GM19023 (cell line): ENCODE results near the gene RIF1.

Source experiments
- ATAC-seq: cut with Tn5 transposase; IDR thresholded peaks from one replicate; pipeline ENCODE4 v1.9.1; 2021; ENCODE audit warnings: mild to moderate bottlenecking, moderate library complexity; ENCODE audit not compliant: unreplicated experiment

RIF1 gene

DNA sequence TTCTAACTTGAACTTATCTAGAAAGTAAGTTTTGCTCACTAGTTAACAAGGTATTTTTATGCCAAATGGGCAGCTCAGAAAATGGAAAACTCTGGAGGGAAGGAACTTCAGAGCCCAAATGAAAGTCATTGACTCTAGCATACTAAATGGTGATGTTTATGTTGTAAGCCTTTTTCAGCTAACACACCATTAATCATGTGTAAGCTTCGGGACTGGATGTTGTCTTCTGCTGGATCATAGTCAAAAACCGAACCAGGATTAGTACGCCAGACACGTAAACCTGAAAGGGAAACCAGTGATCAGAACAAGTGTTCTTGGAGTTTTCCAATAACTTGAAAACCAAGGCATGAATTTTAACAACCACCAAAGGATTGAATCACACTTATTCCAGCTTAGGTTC is 81.8 kb downstream of the RIF1 start:
- ATAC-seq: no peak

DNA sequence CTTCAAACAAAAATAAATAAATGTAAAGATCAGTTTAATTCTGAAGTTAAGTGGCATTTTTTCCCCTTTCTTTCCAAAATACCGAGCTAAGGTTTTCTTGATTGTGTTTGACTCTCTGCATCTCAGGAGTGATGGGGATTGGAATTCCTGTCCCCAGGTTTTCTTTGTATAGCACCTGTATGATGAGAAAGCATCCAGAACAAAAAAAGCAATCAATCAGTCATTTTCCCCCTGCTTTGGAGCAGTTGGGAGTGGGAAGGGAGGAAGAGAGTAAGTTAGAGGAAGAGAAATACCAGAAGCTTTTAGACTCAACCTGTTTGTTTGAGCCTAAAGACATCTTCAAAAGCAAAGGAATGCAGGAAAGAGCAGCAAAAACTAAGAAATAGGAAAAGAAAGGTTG is 88.5 kb downstream of the RIF1 start:
- no peak for ATAC-seq

DNA sequence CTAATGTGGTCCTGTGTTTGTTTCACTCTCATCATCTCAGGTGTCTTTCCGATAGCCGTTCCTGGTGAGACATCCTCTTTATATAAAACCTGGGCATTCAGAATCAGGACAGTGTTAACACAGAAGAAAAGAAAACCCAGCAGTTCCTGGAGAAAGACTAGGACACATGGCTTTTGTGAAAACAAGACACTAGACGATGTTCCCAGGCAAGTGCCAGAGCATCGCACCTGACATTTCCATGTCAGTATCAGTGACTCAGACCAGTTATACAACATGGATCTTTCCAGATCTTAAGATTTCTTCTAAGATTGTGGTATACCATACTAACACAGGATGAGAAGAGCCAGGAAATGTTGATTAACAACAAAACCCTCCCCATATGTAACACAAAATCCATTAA is 96.5 kb downstream of the RIF1 start:
- no peak for ATAC-seq

- no peak for ATAC-seq
These were observed 98.8 kb downstream of the RIF1 start for GRCh38 chr2:151508519-151508918.

- no peak for ATAC-seq
These were observed 109.1 kb downstream of the RIF1 start for GRCh38 chr2:151518802-151519201.

- ATAC-seq: no peak
These were observed 111.3 kb downstream of the RIF1 start for GRCh38 chr2:151520976-151521375.

GRCh38 chr2:151522556-151522955 is 112.9 kb downstream of the RIF1 start:
- ATAC-seq: no peak

GRCh38 chr2:151523850-151524249 is 114.1 kb downstream of the RIF1 start:
- ATAC-seq: no peak

DNA sequence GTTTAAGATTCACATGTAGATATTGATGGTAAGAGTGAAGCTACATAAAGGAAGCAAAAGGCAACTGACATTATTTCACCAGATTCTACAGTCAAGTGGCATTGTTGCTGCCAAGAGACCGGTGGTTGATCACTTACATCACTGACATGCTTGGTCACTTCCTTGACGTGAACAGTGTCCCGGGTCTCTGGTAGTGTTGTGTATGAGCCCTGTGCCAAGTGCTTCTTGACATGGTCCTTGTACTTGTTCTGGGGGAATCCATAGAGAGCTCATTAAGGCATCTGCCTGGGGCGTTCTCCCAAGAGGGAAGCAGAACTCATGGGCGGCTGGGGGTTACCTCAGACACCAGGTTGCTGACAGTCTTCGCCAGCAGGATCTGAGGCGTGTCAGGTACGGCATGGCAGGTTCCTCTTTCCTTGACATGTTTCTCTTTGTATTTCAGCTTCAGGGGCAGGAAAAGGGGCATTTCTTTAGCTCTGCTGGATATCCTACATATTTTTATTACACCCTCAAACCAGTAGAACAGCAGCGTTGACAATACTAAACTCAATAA is 116.2 kb downstream of the RIF1 start:
- ATAC-seq: no peak

- no peak for ATAC-seq
These were observed 116.9 kb downstream of the RIF1 start for GRCh38 chr2:151526572-151527090.
